Gastrocnemius medialis (tissue), 4 donors: ENCODE measurements around the gene PDK1.

ENCODE experiments used
- POLR2A ChIP-seq, 2 donors: fragments of 450-650 bp; IDR thresholded peaks; one replicate each; pipeline ENCODE4 v1.6.1; 2017; ENCODE audit warnings: antibody characterized with exemption in 2 of 2, mild to moderate bottlenecking in 2 of 2, moderate library complexity in 2 of 2
- TF ChIP-seq, protein P1 (sequence below), 5 experiments: fragments of 450-650 bp in 3 of 5; fragments of 200-600 bp in 2 of 5; sonication (generic) in 2 of 5; IDR thresholded peaks in 4 of 5; conservative IDR thresholded peaks in 1 of 5; 1 replicate in 4 of 5; 2 replicates in 1 of 5; pipeline ENCODE4 v1.5.1; 2016 to 2019; ENCODE audit warnings: antibody characterized with exemption in 5 of 5, mild to moderate bottlenecking in 3 of 5, moderate library complexity in 3 of 5

DNA sequence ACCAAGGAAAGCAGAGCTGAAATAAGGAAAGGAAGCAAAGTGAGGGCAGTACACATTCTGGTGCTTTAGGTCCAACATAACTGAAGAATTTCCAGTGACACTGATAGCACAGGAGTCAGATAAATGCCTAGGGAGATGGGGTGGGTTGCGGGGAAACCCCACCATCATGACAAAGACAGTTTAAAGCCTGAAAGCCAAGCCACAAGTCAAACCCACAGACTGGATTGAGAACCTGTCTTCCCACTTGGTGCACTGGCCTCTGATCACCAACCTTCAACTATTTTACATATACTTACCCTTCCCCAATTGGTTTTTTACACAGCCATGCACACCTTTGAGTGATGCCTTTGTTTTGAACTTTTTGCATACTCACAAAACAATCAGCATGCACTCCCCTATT is 22.2 kb upstream of the PDK1 start:
- TF ChIP-seq, protein P1, sequence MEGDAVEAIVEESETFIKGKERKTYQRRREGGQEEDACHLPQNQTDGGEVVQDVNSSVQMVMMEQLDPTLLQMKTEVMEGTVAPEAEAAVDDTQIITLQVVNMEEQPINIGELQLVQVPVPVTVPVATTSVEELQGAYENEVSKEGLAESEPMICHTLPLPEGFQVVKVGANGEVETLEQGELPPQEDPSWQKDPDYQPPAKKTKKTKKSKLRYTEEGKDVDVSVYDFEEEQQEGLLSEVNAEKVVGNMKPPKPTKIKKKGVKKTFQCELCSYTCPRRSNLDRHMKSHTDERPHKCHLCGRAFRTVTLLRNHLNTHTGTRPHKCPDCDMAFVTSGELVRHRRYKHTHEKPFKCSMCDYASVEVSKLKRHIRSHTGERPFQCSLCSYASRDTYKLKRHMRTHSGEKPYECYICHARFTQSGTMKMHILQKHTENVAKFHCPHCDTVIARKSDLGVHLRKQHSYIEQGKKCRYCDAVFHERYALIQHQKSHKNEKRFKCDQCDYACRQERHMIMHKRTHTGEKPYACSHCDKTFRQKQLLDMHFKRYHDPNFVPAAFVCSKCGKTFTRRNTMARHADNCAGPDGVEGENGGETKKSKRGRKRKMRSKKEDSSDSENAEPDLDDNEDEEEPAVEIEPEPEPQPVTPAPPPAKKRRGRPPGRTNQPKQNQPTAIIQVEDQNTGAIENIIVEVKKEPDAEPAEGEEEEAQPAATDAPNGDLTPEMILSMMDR (IDR thresholded peaks at IDR 0.05 in 4 of 5, conservative IDR thresholded peaks at IDR 0.05 in 1 of 5), result no peak
- TF ChIP-seq POLR2A (IDR thresholded peaks at IDR 0.05), result no peak
